ENCODE measurements around the gene KCNJ9.
"Not testable (repeated sequence)": the region's sequence is repeated elsewhere in the genome, so short reads cannot be mapped to it uniquely, and the experiment has no call there.

Gene KCNJ9

DNA sequence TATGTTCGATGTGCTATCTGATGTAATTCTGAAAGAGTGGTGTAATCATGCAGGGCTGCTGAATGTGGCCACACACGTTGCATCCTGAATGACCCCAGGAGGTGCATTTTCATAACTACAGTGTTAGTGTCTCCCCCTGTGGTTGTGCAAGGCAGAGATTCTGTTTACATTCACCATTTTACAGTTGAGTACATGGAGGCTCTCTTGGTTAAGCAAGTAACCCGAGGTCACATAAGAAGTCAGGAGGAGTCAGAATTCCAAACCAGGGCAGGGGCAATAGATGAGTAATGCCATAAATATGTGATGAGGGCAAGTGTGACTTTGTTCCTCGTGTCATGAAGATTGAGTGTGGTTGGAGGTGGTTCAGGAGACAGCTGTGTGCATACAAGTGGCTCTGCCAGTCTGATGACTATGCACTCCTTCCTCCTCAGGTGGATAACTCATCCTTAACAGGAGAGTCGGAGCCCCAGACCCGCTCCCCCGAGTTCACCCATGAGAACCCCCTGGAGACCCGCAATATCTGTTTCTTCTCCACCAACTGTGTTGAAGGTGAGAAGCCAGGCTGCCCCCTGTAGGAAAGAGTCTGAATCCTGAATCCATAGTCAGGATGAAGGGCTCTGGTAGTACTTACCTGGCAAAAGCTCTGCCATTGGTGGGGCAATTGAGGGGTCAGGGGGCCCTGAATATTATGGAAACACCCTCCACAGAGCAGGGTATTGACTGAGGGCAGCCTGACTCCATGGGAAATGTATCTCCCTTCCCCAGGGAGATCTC lies 43.6 kb downstream of the KCNJ9 start:
- TF ChIP-seq CTCF (IDR thresholded peaks at IDR 0.05; ENCODE audit: low read length, missing control alignments): no peak
- no peak overlapping the region for H3K4me3 ChIP-seq (replicated peaks; ENCODE audit: low read depth, low read length)
- DNase-seq (ENCODE audit: low read depth): peak; percentile 53

GRCh38 chr1:160125746-160126145 lies 44.4 kb downstream of the KCNJ9 start:
- no peak for DNase-seq (ENCODE audit: low read depth)
- TF ChIP-seq CTCF (IDR thresholded peaks at IDR 0.05; ENCODE audit: low read length, missing control alignments): no peak
- H3K4me3 ChIP-seq (replicated peaks; ENCODE audit: low read depth, low read length): no peak overlapping the region

GRCh38 chr1:160126342-160126741 lies 45.0 kb downstream of the KCNJ9 start:
- not testable (repeated sequence) for DNase-seq (ENCODE audit: low read depth); H3K4me3 ChIP-seq (replicated peaks; ENCODE audit: low read depth, low read length)

- TF ChIP-seq CTCF (IDR thresholded peaks at IDR 0.05; ENCODE audit: low read length, missing control alignments): no peak
- DNase-seq (ENCODE audit: low read depth): no peak
- no peak overlapping the region for H3K4me3 ChIP-seq (replicated peaks; ENCODE audit: low read depth, low read length)
Observed at GRCh38 chr1:160127381-160127780, 46.0 kb downstream of the KCNJ9 start.

DNA sequence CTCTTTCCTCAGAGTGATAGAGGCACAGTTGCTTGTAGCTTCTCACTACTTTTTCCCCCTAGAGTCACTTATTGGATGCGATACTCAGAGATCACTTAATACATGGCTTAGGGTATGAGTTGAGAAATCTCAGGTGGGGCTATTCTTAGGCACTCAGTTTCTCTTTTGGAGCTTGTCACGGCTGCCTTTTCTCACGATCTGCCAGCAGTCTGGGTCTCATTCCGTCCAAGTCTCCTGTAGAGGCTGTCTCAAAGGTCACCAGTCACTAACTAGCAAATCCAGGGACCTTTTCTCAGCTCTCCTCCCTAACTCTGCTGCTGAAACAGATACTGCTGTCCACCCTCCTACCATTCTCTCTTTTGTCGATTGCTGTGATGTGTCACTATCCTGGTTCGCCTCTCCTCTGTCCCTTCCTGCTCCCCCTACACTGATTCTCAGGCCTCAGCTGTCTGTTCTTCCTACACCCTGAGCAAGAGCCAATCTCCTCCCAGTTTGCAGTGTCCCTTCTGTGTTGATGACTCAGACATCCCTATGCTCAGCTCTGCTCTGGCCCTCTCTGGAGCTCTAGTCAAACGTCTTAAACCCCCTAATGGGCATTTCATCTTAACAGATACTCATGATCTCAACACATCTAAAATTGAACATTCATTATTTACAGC lies 46.7 kb downstream of the KCNJ9 start:
- DNase-seq (ENCODE audit: low read depth): peak; percentile 44

DNA sequence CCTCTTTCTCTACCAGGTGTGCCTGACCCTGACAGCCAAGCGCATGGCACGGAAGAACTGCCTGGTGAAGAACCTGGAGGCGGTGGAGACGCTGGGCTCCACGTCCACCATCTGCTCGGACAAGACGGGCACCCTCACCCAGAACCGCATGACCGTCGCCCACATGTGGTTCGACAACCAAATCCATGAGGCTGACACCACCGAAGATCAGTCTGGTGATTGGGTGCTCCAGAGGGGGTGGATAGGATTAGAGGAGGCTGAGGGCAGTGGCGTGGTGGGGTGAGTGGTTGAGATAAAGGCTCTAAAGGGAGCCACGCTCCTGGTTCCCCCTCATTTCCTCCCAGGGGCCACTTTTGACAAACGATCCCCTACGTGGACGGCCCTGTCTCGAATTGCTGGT lies 47.3 kb downstream of the KCNJ9 start:
- no peak for TF ChIP-seq CTCF (IDR thresholded peaks at IDR 0.05; ENCODE audit: low read length, missing control alignments)
- no peak for DNase-seq (ENCODE audit: low read depth)
- H3K4me3 ChIP-seq (replicated peaks; ENCODE audit: low read depth, low read length): no peak overlapping the region

More for the DNA sequence above, 46.7 kb downstream of the KCNJ9 start:
- TF ChIP-seq CTCF (IDR thresholded peaks at IDR 0.05; ENCODE audit: low read length, missing control alignments): no peak
- no peak overlapping the region for H3K4me3 ChIP-seq (replicated peaks; ENCODE audit: low read depth, low read length)

GRCh38 chr1:160129046-160129445 lies 47.7 kb downstream of the KCNJ9 start:
- no peak for TF ChIP-seq CTCF (IDR thresholded peaks at IDR 0.05; ENCODE audit: low read length, missing control alignments)
- H3K4me3 ChIP-seq (replicated peaks; ENCODE audit: low read depth, low read length): no peak overlapping the region
- DNase-seq (ENCODE audit: low read depth): no peak

All from fibroblast of pulmonary artery (primary cell).